ENCODE data around the gene OPALIN. TPM values are rescaled to one million over a fixed set of nuclear protein-coding genes. Genes with fewer than 3 reads are reported as not detected.

OPALIN gene
- total RNA-seq, 1 experiment from 2014 or later, result not detected

GRCh38 chr10:96337106-96337505 lies 21.7 kb downstream of the OPALIN start:
- H3K4me3 ChIP-seq (ENCODE audit: low read depth in 2 of 2, low read length in 2 of 2), result no peak overlapping the region
- intact Hi-C loops (cut with micrococcal nuclease; ENCODE audit: unreplicated experiment), result no loop called here
- no peaks in the 10 kb centered on the region for H3K4me1 ChIP-seq (ENCODE audit: control insufficient read depth, insufficient read depth, low read length)
- ATAC-seq, result no peak
- in situ Hi-C loops (cut with HindIII; ENCODE audit: low pct_unique_long_range_greater_than_20kb, low sequenced_read_pairs), result no loop called here
- no peak overlapping the region for H3K27ac ChIP-seq (ENCODE audit: low read length)
- CTCF ChIA-PET, result interaction anchor here (0.6 kb wide), 1 partner anchor 321 kb away, joined by 3 read pairs; no protein-coding TSS in a partner anchor
- H3K27me3 ChIP-seq (ENCODE audit: control insufficient read depth, insufficient read depth, low read length), result peaks cover 27% of the 10 kb centered on the region
- DNase-seq (ENCODE audit: low read depth, low spot score), result no peak
- POLR2A ChIA-PET, result no interaction called here
- no peak for TF ChIP-seq REST (IDR thresholded peaks at IDR 0.05; ENCODE audit: insufficient read depth in 1 of 2, low read depth in 2 of 2, low read length in 1 of 2)
- no peak for TF ChIP-seq SIN3A (IDR thresholded peaks at IDR 0.05; ENCODE audit: borderline replicate concordance, insufficient read depth, low read depth, low read length)
- TF ChIP-seq TCF7L2 (IDR thresholded peaks at IDR 0.05; ENCODE audit: low read depth, low read length), result no peak
- no peak for TF ChIP-seq CTCF (IDR thresholded peaks at IDR 0.05)
- BruUV-seq (replicated peaks), result no TSS peak
- no peaks in the 10 kb centered on the region for H3K9me3 ChIP-seq (ENCODE audit: control insufficient read depth, insufficient read depth, low read depth, low read length)
- no peaks in the 10 kb centered on the region for H3K36me3 ChIP-seq (ENCODE audit: control insufficient read depth, insufficient read depth, low read length)

GRCh38 chr10:96334616-96335526 lies 23.9 kb downstream of the OPALIN start:
- ATAC-seq (peak; percentile 83), DNase-seq (ENCODE audit: low read depth, low spot score) (peak; percentile 35)
- peaks cover 28% of the 10 kb centered on the region for H3K27me3 ChIP-seq (ENCODE audit: control insufficient read depth, insufficient read depth, low read length)
- intact Hi-C loops (cut with micrococcal nuclease; ENCODE audit: unreplicated experiment) (no loop called here), in situ Hi-C loops (cut with HindIII; ENCODE audit: low pct_unique_long_range_greater_than_20kb, low sequenced_read_pairs) (no loop called here)
- CTCF ChIA-PET, result interaction anchor here (0.7 to 1.5 kb wide), 4 partner anchors 35 to 1105 kb away, joined by 3 to 5 read pairs (median 4); no protein-coding TSS in a partner anchor
- no peaks in the 10 kb centered on the region for H3K36me3 ChIP-seq (ENCODE audit: control insufficient read depth, insufficient read depth, low read length)
- no peaks in the 10 kb centered on the region for H3K9me3 ChIP-seq (ENCODE audit: control insufficient read depth, insufficient read depth, low read depth, low read length)
- H3K27ac ChIP-seq (ENCODE audit: low read length), result no peak overlapping the region
- BruUV-seq (replicated peaks), result no TSS peak
- POLR2A ChIA-PET, result no interaction called here
- H3K4me3 ChIP-seq (ENCODE audit: low read depth in 2 of 2, low read length in 2 of 2), result no peak overlapping the region
- no peaks in the 10 kb centered on the region for H3K4me1 ChIP-seq (ENCODE audit: control insufficient read depth, insufficient read depth, low read length)
- no peak for TF ChIP-seq POLR2AphosphoS5 (IDR thresholded peaks at IDR 0.05; ENCODE audit: low read depth, low read length)
- peak; percentile 93 for TF ChIP-seq CTCF (IDR thresholded peaks at IDR 0.05)
- TF ChIP-seq TCF7L2 (IDR thresholded peaks at IDR 0.05; ENCODE audit: low read depth, low read length), result no peak

Data from Panc1 (cell line).